Activated CD4-positive, alpha-beta T cell treated with anti-CD3 and anti-CD28 coated beads, Interleukin-2, amount 50 U/mL, for 48 hours (primary cell): ENCODE results near the gene GMEB2.
"Not testable (repeated sequence)": the region's sequence is repeated elsewhere in the genome, so short reads cannot be mapped to it uniquely, and the experiment has no call there.

Experiments
- DNase-seq, 2 experiments: peaks; one replicate each; pipeline ENCODE4 v3.0.0-alpha.2; 2020

The GMEB2 gene

DNA sequence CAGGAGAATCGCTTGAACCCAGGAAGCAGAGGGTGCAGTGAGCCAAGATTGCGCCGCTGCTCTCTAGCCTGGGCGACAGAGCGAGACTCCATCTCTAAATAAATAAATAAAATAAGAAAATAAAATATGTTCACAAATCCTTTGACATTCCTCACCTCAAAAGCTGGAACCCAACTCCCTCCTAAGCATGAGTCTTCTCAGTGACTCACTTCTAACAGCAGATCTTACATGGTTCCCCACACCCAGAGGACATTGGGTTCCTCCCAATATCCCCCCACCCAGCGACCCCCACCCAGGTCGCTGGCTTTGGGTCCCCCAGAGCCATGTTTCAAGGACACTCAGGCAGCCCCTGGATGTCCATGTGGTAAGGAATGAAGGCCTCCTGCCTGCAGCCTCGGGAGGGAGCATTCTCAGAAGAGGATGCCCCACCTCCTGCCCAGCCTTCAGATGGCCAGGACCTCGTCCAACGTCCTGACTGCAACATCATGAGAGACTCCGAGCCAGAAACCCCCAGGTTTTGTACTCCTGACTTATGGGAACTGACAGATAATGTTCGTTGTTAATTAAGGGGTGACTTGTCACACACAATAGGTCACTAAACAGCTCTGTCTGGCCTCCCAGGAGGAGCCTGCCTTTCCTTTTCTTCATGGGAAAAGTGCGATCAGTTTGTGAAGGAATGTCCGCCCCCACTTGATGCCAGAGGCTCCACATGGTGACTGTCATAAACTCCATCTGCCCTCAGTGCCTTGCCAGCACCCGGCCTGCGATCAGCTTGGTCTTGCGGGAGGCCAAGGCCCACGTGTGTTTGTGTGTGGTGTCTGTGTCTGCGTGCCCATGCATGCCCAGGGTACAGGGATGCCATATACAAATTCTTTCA is 10.1 kb upstream of the GMEB2 start:
- DNase-seq = no peak

DNA sequence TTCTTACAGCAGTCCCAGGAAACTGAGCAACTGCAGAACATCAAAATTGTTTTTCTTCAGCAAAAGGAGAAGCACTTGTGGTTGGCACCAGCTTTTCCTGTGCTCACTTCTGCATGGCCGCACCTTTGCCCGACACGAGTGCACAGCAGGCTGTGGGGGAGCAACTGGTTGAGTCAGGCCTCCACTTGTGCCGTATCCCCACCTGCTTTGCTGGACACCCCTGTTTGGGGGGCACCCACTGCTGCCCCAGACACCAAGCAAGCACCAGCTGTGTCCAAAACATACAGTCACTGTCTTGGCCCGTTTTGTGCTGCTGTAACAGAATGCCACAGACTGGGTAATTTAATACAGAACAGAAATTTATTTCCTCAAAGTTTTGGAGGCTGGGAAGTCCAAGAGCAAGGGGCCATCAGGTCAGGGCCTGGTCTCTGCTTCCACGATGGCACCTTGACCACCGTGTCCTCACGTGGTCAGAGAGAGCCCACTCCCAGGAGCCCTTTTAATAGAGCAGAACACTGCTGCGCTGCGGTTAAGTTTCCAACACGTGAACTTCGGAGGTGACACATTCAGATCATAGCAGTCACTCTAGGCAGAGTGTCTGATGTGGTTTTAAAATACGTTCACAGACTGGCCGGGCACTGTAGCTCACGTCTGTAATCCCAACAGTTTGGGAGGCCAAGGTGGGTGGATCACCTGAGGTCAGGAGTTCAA is 8.7 kb upstream of the GMEB2 start:
- peak; percentile 66 to 76 for DNase-seq

DNA sequence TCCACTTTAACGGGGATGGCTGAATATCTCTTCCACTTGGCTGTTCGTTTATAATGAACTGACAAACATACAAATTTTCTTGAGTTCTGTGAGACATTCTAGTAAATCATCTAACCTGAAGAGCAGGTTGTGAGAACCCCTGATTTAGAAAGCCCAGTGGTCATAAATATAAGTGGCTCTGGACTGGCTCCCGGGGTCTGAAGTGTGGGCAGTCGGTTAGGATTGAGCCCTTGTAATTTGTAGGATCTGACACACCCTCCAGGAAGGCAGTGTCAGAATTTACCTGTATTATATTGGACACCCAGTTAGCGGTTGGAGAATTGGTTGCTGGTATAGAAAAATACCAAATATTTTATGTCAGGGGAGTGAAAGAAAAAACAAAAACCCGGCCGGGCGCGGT is 6.8 kb upstream of the GMEB2 start:
- DNase-seq = no peak

DNA sequence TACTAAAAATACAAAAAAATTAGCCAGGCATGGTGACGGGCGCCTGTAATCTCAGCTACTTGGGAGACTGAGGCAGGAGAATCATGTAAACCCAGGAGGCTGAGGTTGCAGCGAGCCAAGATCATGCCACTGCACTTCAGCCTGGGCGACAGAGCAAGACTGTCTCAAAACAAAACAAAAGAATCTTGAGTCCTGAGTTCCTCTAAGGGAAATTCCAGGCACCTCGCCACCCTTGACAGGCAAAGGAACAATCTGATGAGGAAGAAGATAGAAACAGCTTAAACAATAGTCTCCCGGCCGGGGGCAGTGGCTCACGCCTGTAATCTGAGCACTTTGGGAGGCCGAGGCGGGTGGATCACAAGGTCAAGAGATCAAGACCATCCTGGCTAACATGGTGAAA is 4.5 kb upstream of the GMEB2 start:
- DNase-seq = not testable (repeated sequence)

DNA sequence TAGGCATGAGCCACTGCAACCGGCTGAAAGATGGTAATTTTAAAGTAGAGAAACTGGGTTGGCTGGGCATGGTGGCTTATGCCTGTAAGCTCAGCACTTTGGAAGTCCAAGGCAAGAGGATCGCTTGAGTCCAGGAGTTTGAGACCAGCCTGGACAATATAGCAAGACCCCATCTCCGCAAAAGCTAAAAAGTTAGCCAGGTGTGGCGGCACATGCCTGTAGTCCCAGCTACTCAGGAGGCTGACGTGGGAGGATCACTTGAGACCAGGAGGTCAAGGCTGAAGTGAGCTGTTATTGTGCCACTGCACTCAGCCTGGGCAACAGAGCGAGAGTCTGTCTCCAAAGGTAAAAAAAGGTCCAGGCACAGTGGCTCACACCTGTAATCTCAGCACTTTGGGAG is 4.1 kb upstream of the GMEB2 start:
- not testable (repeated sequence) for DNase-seq

DNA sequence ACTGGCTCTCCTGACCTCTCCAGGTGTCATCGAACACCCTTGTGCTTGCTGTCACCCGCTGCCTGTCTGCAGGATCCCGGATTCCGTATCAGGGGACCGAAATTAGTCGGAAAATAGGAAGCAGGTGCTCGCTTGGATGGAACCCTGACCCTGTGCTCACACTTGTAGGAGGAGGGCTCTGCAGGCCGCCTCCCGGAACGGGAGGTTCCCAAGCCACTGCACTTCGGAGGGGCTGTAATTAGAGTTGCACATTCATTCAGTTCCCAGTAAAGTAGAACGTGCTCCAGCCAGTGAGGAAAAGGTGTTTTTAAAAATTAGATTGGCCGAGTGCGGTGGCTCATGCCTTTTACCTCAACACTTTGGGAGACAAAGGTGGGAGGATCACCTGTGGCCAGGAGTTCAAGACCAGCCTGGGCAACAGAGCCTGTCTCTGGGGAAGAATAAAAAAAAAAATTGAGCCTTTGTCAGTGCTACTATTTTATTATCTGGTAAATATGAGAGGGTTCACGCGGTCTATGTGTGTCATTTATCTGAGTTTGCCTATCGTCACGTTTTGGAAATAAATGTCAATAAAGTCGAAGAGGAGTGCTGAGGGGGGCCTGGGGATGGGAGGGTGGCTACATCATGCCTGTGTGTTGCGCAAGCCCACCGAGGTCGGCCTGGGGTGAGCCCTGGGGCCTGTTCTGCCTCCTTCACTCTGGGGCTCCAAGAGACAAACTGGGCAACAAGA is 1.5 kb upstream of the GMEB2 start:
- DNase-seq = peak; percentile 77 to 81

DNA sequence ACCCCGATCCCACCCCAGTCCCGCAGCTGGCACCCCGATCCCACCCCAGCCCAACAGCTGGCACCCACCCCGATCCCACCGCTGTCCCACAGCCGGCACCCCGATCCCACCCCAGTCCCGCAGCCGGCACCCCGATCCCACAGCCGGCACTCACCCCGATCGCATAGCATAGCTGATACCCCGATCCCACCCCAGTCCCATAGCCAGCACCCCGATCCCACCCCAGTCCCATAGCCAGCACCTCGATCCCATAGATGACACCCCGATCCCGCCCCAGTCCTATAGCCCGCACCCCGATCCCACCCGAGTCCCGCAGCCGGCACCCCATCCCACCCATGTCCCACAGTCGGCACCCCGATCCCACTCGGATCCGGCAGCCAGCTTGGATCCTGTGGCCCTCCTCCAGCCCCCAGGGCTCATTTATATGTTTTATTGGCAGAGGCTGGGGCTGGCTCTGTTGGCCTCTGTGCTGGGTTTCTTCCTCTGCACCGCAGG is 897 bp upstream of the GMEB2 start:
- no peak for DNase-seq

DNA sequence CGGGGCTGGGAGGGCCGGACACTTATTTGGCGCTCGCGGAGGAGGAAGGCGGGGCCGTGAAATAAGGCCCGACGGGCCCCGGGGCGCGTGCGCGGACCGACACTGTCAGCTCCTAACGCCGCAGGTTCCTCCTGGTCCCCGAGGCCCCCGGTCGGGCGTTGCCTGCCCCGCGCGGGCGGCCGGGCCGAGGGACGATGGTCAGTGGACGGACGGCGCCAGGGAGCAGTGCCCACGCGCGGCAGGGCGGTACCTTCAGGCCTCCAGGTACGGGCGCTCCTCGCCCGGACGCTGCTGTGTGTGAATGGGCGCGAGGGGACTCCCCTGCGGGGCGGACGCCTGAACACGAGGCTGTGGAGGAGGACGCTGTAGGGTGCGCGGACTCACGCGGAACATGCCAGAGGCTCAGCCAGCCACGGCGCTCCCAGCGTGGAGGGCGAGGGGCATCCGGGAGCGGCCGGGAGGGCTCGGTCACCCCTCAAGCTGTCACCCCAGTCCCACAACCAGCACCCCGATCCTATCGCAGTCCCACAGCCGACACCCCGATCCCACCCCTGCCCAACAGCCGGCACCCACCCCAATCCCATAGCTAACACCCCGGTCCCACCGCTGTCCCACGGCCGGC is 339 bp upstream of the GMEB2 start:
- DNase-seq = peak; percentile 91 to 93

DNA sequence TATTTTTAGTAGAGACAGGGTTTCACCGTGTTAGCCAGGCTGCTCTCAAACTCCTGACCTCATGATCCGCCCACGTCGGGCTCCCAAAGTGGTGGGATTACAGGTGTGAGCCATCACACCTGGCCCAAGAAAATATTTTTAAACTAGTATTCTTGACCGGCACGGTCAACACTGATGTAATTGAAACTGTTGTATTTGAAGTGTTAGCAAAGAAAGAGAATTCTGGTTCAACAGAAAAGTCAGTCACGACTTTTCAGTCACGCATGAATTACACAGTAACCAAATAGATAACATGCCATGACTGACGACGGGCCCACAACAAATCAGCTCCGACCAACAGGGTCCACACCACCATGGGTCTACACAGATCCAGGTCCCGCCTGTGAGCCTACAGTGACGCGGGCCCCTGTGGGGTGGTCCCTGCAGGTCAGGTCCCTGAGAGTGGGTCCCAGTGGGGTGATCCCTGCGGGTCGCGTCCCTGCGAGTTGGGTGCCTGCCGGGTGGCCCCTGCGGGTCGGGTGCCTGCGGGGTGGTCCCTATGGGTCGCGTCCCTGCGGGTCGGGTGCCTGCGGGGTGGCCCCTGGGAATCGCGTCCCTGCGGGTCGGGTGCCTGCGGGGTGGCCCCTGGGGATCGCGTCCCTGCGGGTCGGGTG is 1.0 kb downstream of the GMEB2 start:
- DNase-seq = peak in 1 of 2 experiments; percentile 38

DNA sequence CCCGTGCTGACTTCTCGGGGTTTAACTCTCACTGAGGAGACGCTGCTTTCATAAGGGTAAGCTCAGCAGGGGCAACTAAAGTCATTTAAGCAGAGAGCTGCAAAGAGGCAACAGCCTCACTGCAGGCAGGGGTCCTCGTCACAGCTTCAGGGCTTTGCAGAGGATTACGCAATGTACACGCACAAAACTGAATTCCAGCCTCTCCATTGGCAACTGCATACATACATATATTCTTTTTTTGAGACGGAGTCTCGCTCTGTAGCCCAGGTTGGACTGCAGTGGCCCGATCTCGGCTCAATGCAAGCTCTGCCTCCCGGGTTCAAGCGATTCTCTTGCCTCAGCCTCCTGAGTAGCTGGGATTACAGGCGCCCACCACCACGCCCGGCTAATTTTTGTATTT is 2.4 kb downstream of the GMEB2 start:
- no peak for DNase-seq

DNA sequence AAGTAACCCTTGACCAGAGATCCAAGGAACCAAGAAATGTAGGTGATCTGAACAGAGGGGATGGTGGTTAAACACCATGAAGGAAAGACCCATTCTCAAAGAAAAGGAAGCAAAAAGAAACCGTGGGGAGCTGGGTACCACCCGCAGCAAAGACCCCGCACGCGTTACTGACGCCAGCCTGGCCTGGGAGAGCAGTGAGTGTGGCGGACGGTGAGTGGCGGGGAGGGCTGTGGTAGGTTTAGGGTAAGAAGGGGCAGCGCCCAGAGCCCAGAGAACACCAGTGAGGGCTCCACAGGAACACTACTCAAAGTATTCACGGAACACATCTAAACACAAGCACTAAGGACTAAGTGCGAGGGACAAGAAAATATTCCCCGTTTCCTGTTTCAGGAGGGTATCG is 4.2 kb downstream of the GMEB2 start:
- no peak for DNase-seq

DNA sequence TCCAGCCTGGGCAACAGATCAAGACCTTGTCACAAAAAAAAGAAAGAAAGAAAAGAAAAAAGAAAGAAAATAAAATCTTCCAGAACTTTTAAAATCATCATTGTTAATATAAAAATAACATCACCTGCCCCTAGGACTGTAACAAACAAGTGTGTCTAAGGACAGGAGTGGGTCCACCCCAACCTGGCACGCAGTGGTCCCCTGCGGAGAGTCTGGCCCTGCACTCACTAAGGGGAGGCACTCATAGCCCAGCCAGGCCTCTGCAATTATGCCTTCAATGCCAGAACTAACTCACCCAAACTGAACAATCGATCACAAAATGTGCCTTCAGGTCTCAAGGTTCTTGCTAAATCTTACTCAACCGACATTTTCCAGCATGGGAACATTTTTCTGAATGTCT is 4.8 kb downstream of the GMEB2 start:
- no peak for DNase-seq

DNA sequence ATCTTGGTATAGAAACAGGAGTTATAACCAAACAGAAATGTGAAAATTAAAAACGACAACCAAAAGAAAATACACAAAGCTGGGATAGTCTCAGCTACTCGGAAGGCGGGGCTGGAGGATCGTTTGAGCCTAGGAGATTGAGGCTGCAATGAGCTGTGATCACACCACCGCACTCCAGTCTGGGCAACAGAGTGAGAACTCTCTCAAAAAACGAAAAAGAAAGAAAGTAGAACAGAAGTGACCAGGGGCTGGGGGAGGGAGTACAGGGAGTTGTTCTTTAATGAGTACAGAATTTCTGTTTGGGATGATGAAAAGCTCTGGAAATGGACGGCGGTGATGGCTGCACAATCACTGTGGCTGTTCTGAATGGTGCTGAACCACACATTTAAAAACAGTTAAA is 5.9 kb downstream of the GMEB2 start:
- DNase-seq = no peak

DNA sequence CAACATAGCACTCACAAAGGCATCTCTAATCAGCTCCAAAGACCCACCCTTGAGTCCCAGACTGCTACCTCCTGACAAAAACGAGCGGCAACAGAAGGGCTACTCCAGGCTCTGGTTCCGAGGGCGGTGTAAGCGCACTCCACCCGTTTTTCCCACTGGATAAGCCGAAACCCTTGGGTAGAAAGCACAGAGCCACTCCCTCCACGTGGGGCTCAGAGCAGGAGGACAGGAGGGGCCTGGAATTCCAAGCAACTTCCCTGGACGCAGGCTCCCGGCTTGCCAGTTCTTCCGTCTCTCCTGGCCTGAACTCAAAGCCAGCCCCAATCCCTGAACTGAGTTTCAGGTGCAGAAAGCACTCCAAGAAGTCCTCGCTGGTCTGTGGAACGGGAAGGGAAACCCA is 7.4 kb downstream of the GMEB2 start:
- DNase-seq = no peak

DNA sequence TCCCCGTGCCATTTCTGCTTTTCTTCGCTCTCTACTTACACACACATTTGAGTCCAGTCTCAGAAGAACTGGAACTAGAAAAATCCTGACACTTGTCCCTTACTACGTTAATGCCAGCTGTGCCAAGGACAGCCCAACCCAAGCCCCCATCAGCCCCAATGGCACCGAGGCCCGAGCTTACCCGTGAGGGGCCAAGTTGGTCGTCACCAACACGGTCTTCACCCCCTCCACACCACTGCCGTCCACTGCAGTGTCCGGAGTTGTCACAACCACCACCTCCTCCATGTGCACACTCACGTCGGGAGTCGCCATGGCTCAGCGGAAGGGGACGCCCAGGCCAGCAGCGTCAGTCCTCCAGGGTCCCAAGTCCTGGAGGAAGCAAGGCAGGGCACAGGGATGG is 7.8 kb downstream of the GMEB2 start:
- DNase-seq = no peak

DNA sequence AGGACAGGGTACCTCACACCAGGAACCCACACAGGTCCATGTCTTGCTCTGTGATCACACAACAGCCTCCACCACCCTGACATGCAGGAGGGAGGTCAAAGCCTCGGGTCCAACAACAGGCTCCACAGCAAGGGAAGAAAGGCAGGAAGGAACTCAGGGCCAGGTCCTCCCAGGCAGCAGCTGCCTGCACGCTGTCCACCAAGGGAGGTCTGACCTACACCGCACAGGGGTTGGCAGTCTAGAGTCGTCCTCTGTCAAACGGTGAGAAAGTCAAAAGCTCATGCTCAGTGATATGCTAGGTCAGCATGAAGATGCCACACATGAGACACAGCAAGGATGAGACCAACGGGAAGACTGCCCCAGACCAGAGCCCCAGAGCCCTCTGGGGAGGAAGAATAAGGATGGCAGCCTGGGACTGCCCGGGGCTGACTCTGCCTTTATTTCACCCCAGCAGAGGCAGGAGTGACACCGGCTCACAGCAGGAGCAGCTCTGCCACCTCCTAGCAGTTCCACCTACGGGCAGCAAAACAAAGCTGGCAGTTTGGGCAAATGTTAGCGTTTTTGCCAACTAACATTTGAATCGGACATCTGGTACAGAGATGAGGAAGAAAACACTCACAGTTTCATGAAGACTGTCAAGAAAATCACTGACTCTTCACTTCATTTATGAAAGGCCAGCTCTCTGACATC is 8.5 kb downstream of the GMEB2 start:
- no peak for DNase-seq

DNA sequence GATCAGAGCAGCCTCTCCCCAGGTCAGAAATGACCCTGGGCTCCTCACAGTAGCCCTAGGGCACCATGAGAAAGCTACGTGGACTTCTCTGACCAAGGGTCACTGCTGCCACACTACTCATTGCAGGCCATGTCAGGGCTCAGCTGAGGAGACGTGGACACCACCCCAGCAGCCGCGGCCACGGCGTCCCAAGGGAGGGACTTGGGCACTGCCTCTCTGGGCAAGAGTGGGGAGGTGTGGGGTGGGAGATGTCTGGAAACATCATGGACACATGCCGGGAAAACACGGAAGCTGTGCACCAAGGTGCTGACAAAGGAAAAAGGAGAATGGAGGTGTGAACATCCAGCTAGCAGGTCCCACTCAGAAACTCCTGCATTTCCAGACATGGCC is 9.0 kb downstream of the GMEB2 start:
- no peak for DNase-seq

DNA sequence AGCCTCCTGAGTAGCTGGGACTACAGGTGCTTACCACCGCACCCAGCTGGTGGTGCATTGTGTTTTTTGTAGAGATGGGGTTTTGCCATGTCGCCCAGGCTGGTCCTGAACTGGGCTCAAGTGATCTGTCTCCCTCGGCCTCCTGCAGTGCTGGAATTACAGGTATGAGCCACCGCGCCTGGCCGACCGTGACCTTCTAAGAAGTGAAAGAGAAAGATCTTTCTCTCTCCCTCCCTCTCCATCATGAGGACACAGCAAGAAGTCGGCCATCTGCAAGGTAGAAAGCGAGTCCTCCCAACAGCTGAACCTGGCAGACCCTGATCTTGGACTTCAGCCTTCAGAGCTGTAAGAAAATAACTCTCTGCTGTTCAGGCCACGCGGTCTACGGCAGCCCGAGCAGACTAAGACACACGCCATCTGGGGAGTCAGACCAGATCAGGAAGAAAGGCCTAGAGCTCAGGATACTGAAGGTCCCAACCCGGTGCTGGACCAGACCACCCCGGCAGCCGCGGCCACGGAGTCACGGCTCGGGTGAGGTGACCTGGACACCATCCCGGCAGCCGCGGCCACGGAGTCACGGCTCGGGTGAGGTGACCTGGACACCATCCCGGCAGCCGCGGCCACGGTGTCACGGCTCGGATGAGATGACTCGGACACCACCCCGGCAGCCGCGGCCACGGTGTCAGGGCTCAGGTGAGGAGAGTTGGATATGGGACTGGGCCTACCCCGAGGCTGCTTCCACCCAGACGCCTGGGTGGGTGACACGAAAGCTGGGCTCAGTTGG is 9.6 kb downstream of the GMEB2 start:
- DNase-seq = no peak

DNA sequence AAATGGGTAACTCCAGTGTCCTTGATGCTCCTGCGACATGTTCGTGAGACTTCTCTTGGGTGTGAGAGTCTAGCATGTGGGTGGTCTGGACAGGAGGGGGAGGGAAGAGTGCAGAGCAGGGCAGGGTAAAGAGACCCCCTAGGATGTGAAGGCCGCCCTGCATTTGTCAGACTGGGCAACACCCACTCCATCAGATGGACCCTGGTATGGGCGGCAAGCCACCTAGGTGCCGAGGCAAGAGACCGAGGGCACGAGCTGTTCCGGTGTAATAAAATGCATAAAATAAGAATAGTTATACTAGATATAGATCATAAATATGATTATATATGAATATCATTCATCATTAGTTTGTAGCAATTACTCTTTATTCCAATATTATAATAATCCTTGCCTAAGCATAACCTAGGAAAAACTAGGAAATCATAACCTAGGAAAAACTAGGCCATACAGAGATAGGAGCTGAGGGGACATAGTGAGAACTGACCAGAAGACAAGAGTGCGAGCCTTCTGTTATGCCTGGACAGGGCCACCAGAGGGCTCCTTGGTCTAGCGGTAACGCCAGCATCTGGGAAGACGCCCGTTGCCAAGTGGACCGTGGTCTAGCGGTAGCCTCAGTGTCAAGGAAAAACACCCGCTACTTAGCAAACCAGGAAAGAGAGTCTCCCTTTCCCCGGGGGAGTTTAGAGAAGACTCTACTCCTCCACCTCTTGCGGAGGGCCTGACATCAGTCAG is 12.9 kb downstream of the GMEB2 start:
- DNase-seq = not testable (repeated sequence)

DNA sequence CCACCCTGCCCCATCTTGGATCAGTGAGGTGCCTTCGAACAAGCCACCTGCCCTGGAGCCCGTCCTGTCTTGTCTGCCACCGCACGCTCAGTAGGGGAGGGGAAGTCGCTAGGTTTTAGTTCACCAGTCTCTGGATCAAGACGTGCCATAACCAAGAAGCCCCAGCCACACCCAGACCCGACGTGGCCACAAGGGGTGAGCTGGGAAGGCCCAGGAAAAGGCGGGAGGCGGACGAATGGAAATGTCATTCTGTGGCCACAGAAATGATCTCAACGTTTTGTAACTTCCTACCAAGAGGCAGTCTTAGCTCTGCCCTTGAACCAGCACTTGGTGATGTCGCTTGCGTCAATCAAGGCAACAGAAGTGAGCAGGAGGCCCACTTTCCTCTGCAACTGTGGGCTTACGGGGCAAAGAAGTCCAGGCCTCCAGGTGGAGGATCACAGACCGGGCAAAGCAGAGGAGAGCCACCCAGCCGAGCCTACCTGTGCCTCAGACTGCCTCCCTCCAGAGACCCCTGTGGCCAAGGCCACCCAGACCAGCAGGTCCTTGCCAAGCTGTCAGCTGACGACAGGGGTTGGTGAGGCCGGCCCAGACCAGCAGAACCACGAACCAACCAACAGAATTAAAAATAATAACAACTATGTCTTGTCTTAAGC is 14.5 kb downstream of the GMEB2 start:
- DNase-seq = no peak
